ENCODE measurements around the gene FNDC5. TPM values are rescaled to one million over a fixed set of nuclear protein-coding genes. Genes with fewer than 3 reads are reported as not detected.

FNDC5 gene
- total and polyA plus RNA-seq, 2 experiments from 2014 or later: 9.0 to 11.2 TPM

- no peak for DNase-seq (ENCODE audit: low spot score)
- H3K9me2 ChIP-seq (replicated peaks; ENCODE audit: insufficient read depth): no peaks in the 10 kb centered on the region
- H2AFZ ChIP-seq: no peak overlapping the region
Measured at GRCh38 chr1:32859915-32860314, 10.8 kb downstream of the FNDC5 start.

GRCh38 chr1:32858791-32859190 is 11.9 kb downstream of the FNDC5 start:
- Histone ChIP-seq H3K27me3 (no peaks in the 10 kb centered on the region), H3K79me2 (no peaks in the 10 kb centered on the region), H2AFZ (no peak overlapping the region), H3K9me2 (replicated peaks; ENCODE audit: insufficient read depth) (no peaks in the 10 kb centered on the region), H3K4me3 (no peak overlapping the region), H3K4me2 (no peak overlapping the region), H3K4me1 (ENCODE audit: insufficient read depth) (no peaks in the 10 kb centered on the region), H3K36me3 (replicated peaks; ENCODE audit: insufficient read depth, low read depth) (peaks cover 3% of the 10 kb centered on the region), H3K27ac (no peak overlapping the region), H4K20me1 (ENCODE audit: insufficient read depth, poor library complexity, severe bottlenecking) (no peaks in the 10 kb centered on the region), H3K9me3 (ENCODE audit: low read depth) (no peaks in the 10 kb centered on the region)
- 95% methylated on average over 7 of the region's 7 CpGs for WGBS (ENCODE audit: low lambda C conversion rate, missing lambda C conversion rate)
- no peak for DNase-seq (ENCODE audit: low spot score)
- no peak for TF ChIP-seq EZH2phosphoT487 (IDR thresholded peaks at IDR 0.05; ENCODE audit: low read depth, severe bottlenecking, unreplicated experiment)
- no peak for TF ChIP-seq CTCF (IDR thresholded peaks at IDR 0.05; ENCODE audit: poor library complexity)
- no peak for TF ChIP-seq EZH2 (IDR thresholded peaks at IDR 0.05; ENCODE audit: borderline replicate concordance)

More at GRCh38 chr1:32859915-32860314, 10.8 kb downstream of the FNDC5 start:
- no peaks in the 10 kb centered on the region for H3K4me1 ChIP-seq (ENCODE audit: insufficient read depth)
- H3K27ac ChIP-seq: no peak overlapping the region
- peaks cover 3% of the 10 kb centered on the region for H3K36me3 ChIP-seq (replicated peaks; ENCODE audit: insufficient read depth, low read depth)
- TF ChIP-seq EZH2 (IDR thresholded peaks at IDR 0.05; ENCODE audit: borderline replicate concordance): no peak
- no peak for TF ChIP-seq EZH2phosphoT487 (IDR thresholded peaks at IDR 0.05; ENCODE audit: low read depth, severe bottlenecking, unreplicated experiment)
- no peak for TF ChIP-seq CTCF (IDR thresholded peaks at IDR 0.05; ENCODE audit: poor library complexity)
- whole genome bisulfite sequencing (ENCODE audit: low lambda C conversion rate, missing lambda C conversion rate): 100% methylated on average over 2 of the region's 2 CpGs
- H3K27me3 ChIP-seq: no peaks in the 10 kb centered on the region
- no peak overlapping the region for H3K4me2 ChIP-seq
- no peaks in the 10 kb centered on the region for H3K9me3 ChIP-seq (ENCODE audit: low read depth)
- no peaks in the 10 kb centered on the region for H3K79me2 ChIP-seq
- no peak overlapping the region for H3K4me3 ChIP-seq
- no peaks in the 10 kb centered on the region for H4K20me1 ChIP-seq (ENCODE audit: insufficient read depth, poor library complexity, severe bottlenecking)

- no peaks in the 10 kb centered on the region for H3K27me3 ChIP-seq
- no peak for DNase-seq (ENCODE audit: low spot score)
- H3K27ac ChIP-seq: no peak overlapping the region
- H3K36me3 ChIP-seq (replicated peaks; ENCODE audit: insufficient read depth, low read depth): peaks cover 3% of the 10 kb centered on the region
- H2AFZ ChIP-seq: no peak overlapping the region
- H3K9me2 ChIP-seq (replicated peaks; ENCODE audit: insufficient read depth): no peaks in the 10 kb centered on the region
- H3K4me1 ChIP-seq (ENCODE audit: insufficient read depth): no peaks in the 10 kb centered on the region
- TF ChIP-seq EZH2 (IDR thresholded peaks at IDR 0.05; ENCODE audit: borderline replicate concordance): no peak
- no peak for TF ChIP-seq CTCF (IDR thresholded peaks at IDR 0.05; ENCODE audit: poor library complexity)
- no peak for TF ChIP-seq EZH2phosphoT487 (IDR thresholded peaks at IDR 0.05; ENCODE audit: low read depth, severe bottlenecking, unreplicated experiment)
- 97% methylated on average over 2 of the region's 2 CpGs for WGBS (ENCODE audit: low lambda C conversion rate, missing lambda C conversion rate)
- H3K79me2 ChIP-seq: no peaks in the 10 kb centered on the region
- no peaks in the 10 kb centered on the region for H4K20me1 ChIP-seq (ENCODE audit: insufficient read depth, poor library complexity, severe bottlenecking)
- no peak overlapping the region for H3K4me2 ChIP-seq
- H3K4me3 ChIP-seq: no peak overlapping the region
- H3K9me3 ChIP-seq (ENCODE audit: low read depth): no peaks in the 10 kb centered on the region
Measured at GRCh38 chr1:32858136-32858535, 12.6 kb downstream of the FNDC5 start.
